Middle frontal gyrus (tissue), 1 donor: Measurements from ENCODE around the gene MAD2L1BP.
A peak's percentile ranks its signal among the peaks of the same experiment; 100 is the strongest.

Experiments used
- DNase-seq: peaks from one replicate; pipeline ENCODE4 v3.0.0-alpha.2; 2015; ENCODE audit warnings: low spot score; ENCODE audit errors: extremely low spot score

The MAD2L1BP gene

DNA sequence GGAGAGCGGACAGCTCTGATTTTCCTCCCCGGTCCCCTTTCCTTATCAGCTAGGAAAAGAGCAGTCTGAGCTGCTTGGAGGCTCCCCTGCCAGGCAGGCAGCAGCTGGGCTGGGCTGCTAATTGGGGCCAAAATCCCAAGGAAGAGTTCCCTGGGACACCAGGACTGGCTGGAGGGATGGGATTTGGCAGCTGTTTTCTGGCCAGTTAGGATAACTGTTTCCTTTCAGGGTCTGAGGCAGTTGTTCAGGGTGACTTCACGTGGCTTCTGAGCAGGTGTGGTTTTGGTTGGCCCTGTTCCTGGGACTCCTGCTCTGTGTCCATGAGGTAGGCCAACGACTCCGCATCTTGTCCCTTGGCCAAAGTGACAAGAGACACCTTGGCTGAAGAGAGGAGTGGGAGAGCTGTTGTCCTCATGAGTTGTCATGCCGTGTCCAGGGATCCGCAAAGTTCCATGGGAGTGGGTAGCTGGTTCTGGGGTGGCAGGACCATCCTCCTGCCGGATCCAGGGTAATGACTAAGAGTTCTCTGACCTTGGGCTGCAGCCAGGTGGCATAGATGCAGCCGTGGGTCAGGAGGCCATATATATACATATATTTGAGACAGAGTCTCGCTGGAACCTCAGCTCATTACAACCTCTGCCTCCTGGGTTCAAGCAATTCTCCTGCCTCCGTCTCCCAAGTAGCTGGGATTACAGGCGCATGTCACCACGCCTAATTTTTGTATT lies 30.7 kb downstream of the MAD2L1BP start:
- DNase-seq = no peak

DNA sequence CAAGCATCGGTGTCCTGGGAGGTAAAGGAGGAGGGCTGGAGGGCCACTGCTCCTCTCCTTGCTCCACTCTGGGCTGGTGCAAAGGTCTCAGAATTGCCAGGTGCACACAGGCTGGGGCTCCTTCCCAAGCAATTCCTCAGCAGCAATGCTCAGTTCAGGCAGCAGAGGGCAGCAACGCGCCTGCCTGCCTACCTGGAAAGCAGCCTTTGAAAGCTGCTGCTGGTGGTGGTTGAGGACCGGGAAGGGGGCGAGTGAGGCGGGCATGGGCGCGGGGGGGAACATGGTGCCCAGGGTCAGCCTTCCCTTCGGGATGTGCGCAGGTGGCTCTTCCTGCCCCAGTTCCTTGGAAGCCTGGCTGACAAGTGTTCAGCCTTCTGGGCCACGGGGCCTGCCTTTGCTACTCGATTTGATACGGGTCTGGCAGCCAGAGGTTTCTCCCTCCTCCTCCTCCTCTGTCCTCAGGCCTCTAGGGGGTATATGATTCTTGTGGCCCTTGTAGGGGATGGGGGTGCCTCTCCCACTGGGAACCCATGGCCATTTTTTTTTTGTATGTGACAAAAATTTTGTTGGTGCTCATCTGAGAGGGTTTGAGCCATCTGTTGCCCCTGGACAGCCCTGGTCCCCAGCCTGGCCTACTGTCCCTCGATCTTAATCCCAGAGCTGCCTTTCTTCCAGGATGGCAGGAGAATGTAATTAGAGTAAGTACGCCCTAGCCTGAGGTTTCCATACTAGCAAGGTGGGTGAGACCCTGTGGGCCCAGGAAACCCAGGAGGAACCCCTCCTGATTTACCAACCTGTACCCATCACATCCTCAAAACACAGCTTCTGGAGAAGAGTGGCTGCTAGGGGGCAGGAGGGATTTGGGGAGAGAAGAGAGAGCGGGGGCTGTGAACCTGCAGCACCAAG lies 31.9 kb downstream of the MAD2L1BP start:
- DNase-seq = peak; percentile 86

DNA sequence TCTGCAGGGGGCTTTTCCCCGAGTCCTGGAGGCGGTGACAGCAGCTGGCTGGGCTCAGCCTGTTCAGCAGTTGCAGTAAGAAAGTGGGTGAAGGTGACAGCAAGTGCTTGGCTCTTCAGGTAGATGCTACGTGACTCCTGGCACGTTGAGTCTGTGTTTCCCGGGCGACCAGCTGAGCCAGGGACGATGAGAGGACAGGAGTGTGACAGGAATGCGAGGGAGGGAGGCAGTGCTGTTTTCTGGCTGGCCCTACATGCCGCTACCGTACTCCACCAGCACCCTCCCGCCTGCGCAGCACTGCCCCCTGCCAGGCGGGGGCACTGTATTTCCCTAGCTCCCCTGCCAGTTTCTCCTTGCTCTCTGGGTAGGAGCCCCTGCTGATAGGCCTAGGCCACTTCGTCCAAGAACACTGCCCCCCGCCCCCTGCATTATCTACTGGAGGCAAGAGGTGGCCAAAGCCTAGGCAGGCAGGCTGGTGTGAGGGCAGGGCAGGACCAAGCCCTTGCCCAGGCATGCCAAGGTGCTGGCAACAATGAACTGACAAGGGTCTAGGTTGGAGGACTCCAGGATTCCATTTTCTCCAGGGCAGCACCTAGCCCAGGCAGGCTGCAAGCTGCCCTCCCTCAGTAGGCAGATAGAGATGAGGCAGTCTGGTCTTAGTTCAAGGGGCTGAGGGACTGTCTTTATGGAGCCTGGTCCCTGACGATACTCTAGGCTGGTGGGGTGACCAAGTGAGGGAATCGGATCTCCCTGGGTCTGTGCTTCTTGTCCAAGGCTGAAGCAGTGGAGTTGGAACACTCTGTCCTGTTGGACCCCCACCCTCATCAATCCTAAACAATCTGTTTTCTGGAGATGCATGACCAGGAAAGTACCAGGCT lies 32.8 kb downstream of the MAD2L1BP start:
- no peak for DNase-seq

DNA sequence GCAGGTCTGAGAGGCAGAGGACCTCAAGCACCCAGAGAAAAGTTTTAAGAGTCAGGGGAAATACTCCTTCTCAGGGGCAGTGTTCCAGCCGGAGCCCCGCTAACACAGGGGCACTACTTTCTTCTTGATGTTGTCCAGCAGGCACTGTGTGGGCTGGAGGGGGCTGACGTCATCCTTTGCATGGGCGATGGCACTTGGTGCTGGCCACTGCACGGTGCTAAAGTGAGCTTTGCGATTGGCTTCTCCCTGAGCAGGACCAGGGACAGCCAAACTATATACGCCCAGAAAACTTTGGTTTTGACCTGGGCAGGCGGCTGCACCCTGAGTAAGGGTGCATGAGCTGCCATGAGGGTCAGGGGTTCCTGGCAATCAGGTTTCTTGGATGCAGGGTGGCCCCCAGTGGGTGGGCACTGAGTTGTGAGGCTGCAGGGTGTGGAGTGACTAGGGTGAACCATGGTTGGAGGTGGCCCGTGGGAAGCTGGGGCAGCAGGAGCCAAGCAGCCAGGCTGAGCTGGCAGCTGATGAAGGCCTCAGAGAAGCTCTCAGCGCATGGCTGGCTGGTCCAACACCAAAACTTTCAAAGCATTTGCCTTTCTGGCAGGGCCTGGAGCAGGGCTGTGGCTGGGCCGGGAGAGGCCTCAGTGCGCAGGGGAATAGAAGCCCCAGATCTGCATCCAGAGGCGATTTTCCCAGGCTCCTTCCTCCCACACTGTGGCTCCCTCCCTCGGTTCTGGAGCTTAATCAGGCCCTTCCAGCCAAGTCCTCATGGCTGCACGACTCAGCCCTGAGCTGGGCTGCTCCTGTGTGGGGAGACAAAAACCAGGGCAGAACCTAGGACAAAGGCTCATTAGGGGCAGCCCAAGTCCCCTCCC lies 33.6 kb downstream of the MAD2L1BP start:
- peak; percentile 39 for DNase-seq

DNA sequence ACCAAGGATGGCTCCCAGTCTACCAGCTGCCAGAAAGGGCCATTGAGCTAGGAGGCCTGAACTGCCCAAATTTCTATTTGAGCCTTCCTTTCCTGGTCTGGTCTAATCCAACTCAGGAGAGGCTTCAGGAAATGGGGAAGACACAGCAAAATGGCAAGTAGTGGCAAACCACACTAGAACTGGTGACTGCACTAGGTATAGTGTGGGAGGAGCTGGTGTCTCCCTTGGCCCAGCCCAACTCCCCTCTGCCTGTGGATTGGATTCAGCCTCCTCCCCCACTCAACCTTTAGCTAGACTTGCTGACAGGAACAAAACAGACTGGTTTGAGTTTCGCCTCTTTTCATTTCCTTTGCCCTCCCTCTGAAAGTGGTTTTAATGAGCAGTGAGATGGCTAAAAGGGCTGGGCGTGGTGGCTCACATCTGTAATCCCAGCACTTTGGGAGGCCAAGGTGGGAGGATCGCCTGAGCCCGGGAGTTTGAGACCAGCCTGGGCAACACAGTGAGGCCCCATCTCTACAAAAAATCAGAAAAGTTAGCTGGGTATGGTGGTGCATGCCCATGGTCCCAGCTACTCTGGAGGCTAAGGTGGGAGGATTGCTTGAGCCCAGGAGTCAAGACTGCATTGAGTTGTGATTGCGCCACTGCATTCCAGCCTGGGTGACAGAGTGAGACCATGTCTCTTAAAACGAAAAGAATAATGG lies 34.4 kb downstream of the MAD2L1BP start:
- no peak for DNase-seq

DNA sequence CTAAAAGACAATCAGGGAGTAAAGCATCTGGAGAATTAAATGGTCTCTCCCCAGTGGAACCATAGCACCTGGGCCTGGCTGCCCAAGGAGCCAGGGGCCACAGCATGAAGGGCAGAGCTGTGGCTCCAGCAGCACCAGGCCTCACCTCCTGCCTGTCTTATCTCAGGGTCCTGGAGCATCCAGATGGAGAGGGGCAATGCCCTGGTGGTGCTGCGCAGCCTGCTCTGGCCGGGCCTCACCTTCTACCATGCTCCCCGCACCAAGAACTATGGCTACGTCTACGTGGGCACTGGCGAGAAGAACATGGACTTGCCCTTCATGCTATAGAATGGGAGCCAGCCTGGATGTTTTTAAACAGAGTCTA lies 35.0 kb downstream of the MAD2L1BP start:
- DNase-seq = no peak

DNA sequence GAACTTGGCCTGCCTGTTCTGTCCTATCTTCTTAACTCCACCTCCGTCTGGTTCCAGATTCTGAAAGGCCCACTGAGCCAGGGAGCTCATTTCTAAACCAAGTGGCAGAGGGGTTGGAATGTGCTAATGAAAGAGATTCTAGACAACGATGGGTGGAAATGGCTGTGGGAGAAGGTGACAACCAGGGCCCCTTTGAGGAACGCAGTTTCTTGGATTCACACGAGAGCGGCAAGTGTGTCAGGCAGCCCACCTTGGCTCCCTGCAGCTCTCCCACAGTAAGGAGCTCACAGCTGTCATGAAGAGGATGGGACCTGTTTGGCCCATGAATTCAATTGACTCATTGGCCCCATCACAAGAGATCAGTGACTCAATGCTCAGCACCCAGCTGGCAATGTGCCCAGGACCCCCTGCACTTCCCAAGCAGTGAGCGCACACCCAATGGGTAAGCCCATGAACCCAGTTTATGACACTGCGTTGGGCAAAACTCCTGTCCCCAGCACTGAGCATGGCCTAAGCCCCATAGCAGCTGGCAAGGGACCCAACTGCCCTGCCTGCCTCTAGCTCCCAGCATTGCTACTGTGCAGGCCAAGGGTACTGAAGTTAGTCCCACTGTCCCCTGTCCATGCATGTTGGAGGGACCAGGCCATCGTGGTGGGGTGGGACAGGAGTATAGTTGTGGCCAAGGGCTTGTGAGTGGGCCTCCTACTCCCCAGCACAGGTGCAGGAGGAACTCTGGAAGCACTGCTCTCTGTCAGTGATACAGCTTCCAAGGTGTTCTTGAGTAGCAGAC lies 35.6 kb downstream of the MAD2L1BP start:
- no peak for DNase-seq

DNA sequence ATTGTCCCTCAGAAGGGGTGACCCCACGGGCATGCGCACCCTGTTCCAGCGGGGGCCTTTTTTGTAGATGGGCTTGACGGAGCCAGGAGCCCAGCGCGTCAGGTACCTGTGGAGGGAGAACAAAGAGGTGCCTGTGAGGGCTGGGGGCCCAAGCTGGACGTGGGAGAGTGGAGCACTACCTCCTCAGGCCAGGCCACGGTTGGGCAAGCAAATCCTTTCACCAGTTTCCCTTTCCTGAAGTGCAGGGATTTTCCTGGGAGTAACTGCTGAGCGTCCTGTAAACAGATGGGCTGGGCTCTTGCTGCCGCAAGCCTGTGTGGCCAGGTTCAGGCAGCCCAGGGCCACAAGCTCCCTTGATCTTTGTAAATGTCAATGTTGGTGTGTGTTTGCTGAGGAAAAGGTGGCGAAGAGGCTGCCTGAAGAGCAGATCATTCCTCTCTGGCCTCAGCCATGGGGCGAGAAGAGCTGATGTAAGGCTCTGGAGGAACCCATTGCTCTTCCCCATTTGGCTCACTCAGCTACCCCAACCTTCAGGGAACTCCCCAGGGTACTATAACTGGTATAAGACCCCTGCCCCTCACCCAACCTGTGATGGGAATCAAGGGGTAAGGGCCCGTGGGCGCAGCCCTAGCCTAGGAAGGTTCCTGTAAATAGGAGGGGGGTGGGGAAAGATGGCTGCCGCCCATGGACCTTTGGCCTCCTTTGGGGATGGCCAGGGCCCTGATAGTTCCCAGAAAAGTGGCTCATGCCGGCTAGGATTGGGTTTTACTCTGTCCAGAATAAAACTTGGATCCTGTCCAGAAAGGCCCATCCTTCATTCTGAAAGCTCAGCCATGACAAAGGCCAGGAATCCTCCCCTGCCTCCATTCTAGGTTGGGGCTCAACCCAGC lies 36.4 kb downstream of the MAD2L1BP start:
- no peak for DNase-seq

DNA sequence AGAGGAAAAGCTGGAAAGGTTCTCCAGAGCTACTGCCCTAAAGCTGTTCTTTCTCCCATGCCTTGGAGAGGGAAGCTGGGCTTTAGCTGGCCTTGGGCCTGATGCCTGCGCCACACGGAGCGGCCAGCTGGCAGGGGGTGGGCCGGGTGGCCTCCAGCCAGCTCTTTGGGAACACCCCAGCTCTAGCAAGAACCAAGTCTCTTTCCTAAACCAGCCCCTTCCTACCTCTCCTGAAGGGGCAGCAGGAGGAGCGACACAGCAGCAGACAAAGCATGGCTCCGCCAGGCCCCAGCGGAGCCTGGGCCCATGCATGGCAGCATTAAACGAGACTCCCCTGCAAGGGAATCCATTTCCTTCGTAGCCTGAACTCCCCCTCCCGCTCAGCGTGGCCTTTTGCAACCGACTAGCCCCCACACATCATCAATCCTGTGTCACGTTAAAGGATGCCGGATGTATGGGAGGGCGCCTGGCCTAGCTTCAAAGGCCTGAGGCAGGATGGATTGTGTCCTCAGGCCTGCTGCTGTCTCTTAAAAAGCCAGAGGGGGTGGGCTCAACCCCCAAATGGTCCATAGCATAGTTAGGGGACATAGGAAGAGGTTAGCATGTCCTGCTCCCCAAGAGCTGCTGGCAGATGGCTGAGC lies 37.9 kb downstream of the MAD2L1BP start:
- peak; percentile 58 for DNase-seq

DNA sequence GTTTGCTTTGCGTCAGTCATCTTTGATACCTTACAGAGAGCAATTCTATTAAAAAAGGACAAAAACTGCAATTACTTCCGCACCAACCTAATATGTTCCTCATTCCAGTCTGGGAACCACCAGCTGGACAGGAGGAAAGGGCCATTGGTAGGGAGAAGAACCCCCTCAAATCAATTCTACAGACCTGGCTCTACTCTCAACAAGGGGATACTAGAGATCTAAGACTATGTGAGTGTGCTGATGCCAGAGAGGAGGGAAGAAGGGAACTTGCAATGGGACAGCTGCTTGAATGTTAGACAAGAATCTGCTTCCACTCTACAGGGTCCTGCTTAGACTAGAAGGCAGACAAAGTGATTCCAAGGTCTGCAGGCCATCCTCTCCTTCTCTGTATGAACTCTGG lies 38.7 kb downstream of the MAD2L1BP start:
- DNase-seq = no peak

DNA sequence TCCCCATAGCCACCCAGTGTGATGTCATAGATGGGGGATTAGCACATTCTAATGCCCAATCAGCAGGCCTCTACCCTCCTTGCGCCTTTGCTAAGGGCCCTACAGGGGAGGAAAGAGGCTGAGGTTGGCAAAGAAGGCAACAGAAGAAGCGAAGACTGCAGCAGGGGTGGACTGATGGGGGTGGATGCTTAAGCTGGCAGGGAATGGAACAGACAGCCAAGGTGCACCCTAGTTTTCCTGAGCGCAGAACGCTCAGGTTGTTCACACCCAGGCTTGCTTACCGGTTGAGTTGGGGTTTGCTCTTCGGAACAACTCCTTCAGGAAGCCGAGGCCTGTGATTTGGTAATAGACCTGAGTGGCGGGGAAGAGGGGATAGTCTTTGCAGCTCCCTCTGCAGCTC lies 39.3 kb downstream of the MAD2L1BP start:
- DNase-seq = no peak

DNA sequence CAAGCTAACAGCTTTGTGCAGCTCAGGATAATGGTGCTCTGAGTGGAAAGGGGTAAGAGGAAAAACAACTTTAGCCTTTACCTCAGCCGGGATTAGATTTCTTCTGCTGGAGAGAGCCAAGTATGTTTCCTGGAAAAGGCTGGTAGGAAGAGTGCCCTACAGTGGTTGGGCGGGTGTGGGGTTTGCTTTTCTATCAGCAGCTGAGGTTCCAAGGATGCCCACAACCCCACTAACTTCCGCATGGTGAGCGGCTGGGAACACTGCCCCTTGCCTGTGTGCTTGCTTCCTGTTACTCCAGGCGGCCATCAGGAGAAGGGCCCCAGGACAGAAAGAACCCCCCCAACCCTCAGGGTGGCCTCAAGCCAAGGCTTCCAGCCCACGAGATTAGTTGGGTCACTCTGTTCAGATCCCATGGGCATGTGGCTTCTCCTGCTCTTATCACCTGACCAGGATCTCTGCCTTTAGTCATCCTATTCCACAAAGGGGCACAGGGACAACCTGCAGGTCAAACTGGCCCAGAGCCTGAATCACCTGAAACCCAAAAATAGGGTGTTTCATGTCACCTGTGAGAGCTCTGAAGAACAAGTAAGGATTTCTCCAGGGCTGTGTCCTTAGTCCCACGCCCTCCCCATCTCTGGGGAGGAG lies 41.4 kb downstream of the MAD2L1BP start:
- no peak for DNase-seq

DNA sequence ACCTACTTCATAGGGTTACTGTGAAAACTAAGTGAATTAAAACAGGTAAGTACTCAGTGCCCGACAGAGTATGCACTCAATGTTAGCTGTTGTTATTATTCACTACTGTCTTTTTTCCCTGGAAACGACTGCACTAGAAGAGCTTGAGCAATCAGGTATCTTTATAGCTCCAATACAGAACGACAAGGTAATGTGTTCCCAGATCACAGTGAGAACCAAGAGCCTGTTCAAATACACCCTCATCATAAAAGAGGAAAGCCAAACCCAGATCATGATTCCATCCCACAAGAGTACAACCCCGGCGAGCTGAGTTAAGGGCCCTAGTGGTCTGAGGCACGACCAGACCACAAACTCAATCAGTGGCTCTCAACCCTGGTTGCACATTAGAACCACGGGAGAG lies 42.1 kb downstream of the MAD2L1BP start:
- DNase-seq = no peak

DNA sequence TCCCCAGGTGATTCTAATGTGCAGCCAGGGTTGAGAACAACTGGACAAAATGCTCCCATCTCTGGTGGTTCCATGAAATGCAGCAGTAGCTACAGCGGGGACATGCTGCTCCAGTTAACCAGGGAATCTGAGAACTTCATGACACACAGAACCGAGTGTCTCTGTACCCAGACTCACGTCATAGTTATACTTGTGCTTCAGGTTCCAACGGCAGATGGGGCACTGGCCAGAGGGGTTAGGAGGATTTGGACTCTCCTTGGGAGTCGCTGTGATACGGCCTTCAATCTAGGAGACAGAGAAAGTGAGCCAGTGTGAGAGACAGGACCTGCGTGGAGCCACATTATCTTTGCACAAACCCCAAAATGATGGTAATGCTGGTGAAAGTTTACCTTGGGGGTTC lies 42.7 kb downstream of the MAD2L1BP start:
- no peak for DNase-seq

DNA sequence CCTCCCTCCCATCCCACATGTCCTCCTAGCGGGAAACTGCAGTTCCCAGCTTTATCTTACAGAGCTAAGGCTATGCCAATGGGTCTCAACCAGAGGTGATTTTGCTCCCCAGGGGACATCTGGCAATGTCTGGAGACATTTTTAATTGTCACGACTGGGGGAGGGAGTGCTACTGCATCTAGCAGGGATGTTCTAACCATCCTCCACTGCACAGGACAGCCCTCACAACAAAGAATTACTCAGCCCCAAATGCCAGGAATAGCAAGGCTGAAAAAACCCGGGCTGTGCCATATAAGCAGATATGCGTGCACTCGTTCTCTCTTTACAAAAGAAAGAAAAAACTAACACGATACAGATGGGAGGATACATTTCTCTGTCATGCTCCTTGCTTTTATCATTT lies 43.4 kb downstream of the MAD2L1BP start:
- peak; percentile 42 for DNase-seq

DNA sequence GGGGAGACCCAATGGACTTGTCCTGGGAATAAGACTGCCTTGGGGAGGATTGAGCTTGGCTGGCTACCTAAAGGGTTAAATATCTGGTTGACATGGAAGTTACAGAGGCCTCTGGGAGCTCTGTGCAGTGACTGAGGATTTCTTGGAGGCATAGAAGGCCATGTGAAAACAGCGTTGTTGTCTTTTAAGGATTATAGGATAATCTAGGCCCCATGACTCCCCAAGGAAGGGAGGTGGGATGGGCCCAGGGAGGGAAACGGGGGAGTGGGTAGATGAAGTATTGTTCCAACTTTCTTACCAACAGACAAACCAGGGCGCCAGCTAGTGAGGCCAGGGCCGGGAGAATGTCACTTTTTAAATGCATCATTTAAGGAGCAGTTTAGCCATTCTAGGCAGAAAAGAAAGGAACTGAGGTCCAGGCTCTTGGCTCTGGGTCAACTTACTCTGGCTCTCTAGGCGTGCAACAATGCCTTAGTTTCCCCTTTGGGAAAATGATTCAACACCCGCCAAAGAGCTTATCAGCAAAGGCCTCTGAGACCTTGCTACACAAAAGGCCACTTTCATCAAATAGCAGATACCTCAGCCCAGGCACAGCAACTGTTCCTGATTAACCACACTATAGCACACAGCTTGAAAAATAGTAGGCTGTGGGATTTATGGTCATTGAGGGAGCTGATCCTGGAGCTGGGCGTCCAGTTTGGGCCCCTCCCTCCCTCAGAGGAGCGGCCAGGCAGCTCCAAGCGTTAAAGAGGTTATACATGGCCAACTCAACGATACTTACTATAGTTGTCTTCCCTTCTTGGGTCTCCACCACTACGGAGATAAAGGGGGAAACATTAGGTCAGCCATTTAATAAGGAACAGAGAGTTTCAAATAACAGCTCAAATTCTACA lies 44.9 kb downstream of the MAD2L1BP start:
- DNase-seq = no peak
